Psoas muscle (tissue), 8 donors: ENCODE data around the gene UCK2. TPM values are rescaled to one million over a fixed set of nuclear protein-coding genes. Genes with fewer than 3 reads are reported as not detected.
"Not testable (repeated sequence)": the region's sequence is repeated elsewhere in the genome, so short reads cannot be mapped to it uniquely, and the experiment has no call there.

Experiments used
- ATAC-seq, 4 donors: fragments of 200-7000 bp; cut with Tn5 transposase; one replicate each; pipeline ENCODE4 v1.9.1; 2020; ENCODE audit warnings: moderate library complexity in 3 of 4, mild to moderate bottlenecking in 2 of 4
- DNase-seq, 2 donors: peaks; one replicate each; pipeline ENCODE4 v3.0.0-alpha.2; 2020
- H3K27ac ChIP-seq: fragments of 200-600 bp; one replicate; pipeline ENCODE4 v1.8.0; 2022
- H3K27me3 ChIP-seq, 3 donors: fragments of 200-600 bp in 1 of 3; one replicate each; pipeline versions ENCODE4 v1.6.1 to v1.8.0; 2013 to 2022; ENCODE audit warnings: low read length in 2 of 3, mild to moderate bottlenecking in 2 of 3, moderate library complexity in 1 of 3; ENCODE audit not compliant: insufficient read depth in 3 of 3
- H3K36me3 ChIP-seq, 2 donors: fragments of 200-600 bp in 1 of 2; one replicate each; pipeline versions ENCODE4 v1.6.1 to v1.8.0; 2013 to 2022; ENCODE audit warnings: low read depth in 1 of 2, mild to moderate bottlenecking in 1 of 2, moderate library complexity in 1 of 2; ENCODE audit not compliant: insufficient read depth in 1 of 2
- H3K4me1 ChIP-seq: fragments of 200-600 bp; one replicate; pipeline ENCODE4 v1.8.0; 2022
- H3K4me3 ChIP-seq: fragments of 200-600 bp; one replicate; pipeline ENCODE4 v1.8.0; 2022; ENCODE audit warnings: mild to moderate bottlenecking
- H3K9me3 ChIP-seq: fragments of 200-600 bp; one replicate; pipeline ENCODE4 v1.8.0; 2022
- WGBS, 3 donors: extraction: QIAGEN DNeasy Blood & Tissue Kit; methylation state at CpG; one replicate each; pipeline versions ENCODE4 v1.1.6 to v1.1.7; 2013; 5-methylcytosine and 5-hydroxymethylcytosine counted together
- intact Hi-C, 2 donors: fragments of 100-400 bp; cut with DNase I; formaldehyde crosslinking; loops; one replicate each; pipeline versions ENCODE4 v1.11.0 to v1.14.2; 2022
- polyA plus RNA-seq, 3 donors: library from polyadenylated mRNA; stranded (reverse); fragments of 200-250 nt; gene quantifications; one replicate each; pipeline ENCODE4 v1.2.3, GENCODE V29; 2013
- total RNA-seq, 4 donors: library from RNA; stranded (reverse); fragmentation: NEBNext Ultra II Directional in 2 of 4; extraction: Animal tissue kit (Norgen Biotek cat#: 25700) in 2 of 4; gene quantifications; one replicate each; pipeline versions ENCODE4 v1.2.1 to v1.2.4, GENCODE V29; 2021 to 2023
- TF ChIP-seq, protein P1 (sequence below): fragments of 200-600 bp; IDR thresholded peaks from one replicate; pipeline ENCODE4 v1.8.0; 2022; ENCODE audit warnings: antibody characterized with exemption
- donor health status: healthy with polysubstance abuse.
- donor health status: DM: no; HTN: no; CAD: no; lungs with moderate emphysema.
- donor health status: Bipolar disorder and iron deficiency.
- donor health status: healthy.
- donor health status: DM: yes; HTN: yes; CAD: no.
- donor health status: DM: no; HTN: no; CAD: no.
- donor health status: DM: no; HTN: no; CAD: no.
- donor health status: DM: yes; HTN: yes; CAD: no.

Gene UCK2
- total and polyA plus RNA-seq, 7 donors: 14.6 to 273 (median 25.1) TPM

- ATAC-seq: no peak
- no peak overlapping the region for H3K27ac ChIP-seq
- TF ChIP-seq, protein P1, sequence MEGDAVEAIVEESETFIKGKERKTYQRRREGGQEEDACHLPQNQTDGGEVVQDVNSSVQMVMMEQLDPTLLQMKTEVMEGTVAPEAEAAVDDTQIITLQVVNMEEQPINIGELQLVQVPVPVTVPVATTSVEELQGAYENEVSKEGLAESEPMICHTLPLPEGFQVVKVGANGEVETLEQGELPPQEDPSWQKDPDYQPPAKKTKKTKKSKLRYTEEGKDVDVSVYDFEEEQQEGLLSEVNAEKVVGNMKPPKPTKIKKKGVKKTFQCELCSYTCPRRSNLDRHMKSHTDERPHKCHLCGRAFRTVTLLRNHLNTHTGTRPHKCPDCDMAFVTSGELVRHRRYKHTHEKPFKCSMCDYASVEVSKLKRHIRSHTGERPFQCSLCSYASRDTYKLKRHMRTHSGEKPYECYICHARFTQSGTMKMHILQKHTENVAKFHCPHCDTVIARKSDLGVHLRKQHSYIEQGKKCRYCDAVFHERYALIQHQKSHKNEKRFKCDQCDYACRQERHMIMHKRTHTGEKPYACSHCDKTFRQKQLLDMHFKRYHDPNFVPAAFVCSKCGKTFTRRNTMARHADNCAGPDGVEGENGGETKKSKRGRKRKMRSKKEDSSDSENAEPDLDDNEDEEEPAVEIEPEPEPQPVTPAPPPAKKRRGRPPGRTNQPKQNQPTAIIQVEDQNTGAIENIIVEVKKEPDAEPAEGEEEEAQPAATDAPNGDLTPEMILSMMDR: no peak
These were observed 31.5 kb upstream of the UCK2 start for GRCh38 chr1:165795894-165796293.

GRCh38 chr1:165799387-165799786 lies 28.0 kb upstream of the UCK2 start:
- TF ChIP-seq, protein P1: no peak
- H3K9me3 ChIP-seq: peaks cover 19% of the 10 kb centered on the region
- ATAC-seq: no peak
- H3K27ac ChIP-seq: no peak overlapping the region
- intact Hi-C loops: no loop called here
- H3K27me3 ChIP-seq: no peaks in the 10 kb centered on the region
- H3K4me3 ChIP-seq: no peak overlapping the region
- DNase-seq: no peak
- no peaks in the 10 kb centered on the region for H3K36me3 ChIP-seq
- H3K4me1 ChIP-seq: no peaks in the 10 kb centered on the region

More at GRCh38 chr1:165795894-165796293, 31.5 kb upstream of the UCK2 start:
- H3K9me3 ChIP-seq: peaks cover 15% of the 10 kb centered on the region
- no peaks in the 10 kb centered on the region for H3K36me3 ChIP-seq
- 82 to 88% (median 85%) methylated on average over 2 of the region's 2 CpGs for WGBS, 3 donors
- DNase-seq: no peak
- intact Hi-C loops: no loop called here
- H3K4me3 ChIP-seq: no peak overlapping the region
- no peaks in the 10 kb centered on the region for H3K4me1 ChIP-seq
- H3K27me3 ChIP-seq: no peaks in the 10 kb centered on the region

DNA sequence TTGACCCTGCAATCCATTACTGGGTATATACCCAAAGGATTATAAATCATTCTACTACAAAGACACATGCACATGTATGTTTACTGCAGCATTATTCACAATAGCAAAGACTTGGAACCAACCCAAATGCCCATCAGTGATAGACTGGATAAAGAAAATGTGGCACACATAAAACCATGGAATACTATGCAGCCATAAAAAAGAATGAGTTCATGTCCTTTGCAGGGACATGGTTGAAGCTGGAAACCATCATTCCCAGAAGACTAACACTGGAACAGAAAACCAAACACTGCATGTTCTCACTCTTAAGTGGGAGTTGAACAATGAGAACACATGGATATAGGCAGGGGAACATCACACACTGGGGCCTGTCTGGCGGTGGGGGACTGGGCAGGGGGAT lies 22.9 kb upstream of the UCK2 start:
- H3K4me3 ChIP-seq, ATAC-seq, H3K4me1 ChIP-seq, H3K36me3 ChIP-seq, H3K27me3 ChIP-seq, H3K27ac ChIP-seq, intact Hi-C loops, DNase-seq: not testable (repeated sequence)
- 71 to 74% (median 74%) methylated on average over 1 of the region's 1 CpG for WGBS, 3 donors
- H3K9me3 ChIP-seq: peaks cover 13% of the 10 kb centered on the region

GRCh38 chr1:165807613-165808012 lies 19.8 kb upstream of the UCK2 start:
- TF ChIP-seq, protein P1: no peak
- H3K4me3 ChIP-seq: no peak overlapping the region
- no peaks in the 10 kb centered on the region for H3K27me3 ChIP-seq
- H3K9me3 ChIP-seq: peaks cover 2% of the 10 kb centered on the region
- DNase-seq: no peak
- intact Hi-C loops: no loop called here
- H3K4me1 ChIP-seq: no peaks in the 10 kb centered on the region
- H3K27ac ChIP-seq: no peak overlapping the region
- no peaks in the 10 kb centered on the region for H3K36me3 ChIP-seq
- ATAC-seq: no peak

DNA sequence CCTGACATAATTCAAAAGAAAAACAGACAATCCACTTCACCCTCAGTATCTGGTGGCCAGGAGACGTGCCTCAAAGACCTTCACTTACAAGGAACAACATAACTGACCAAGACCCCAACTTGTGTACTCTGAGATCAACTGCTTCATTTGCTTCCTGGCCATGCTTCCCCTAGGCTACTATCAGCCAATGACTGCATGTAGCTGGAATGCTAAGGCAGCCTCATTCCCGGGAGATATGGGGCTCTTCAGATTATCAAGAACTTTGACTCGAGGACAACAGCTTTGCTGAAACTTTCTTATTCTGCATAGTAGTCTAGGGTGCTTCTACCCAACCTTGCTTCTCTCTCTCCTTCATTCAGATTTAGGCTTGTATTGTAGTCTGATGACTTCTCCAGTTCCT lies 11.7 kb upstream of the UCK2 start:
- intact Hi-C loops: no loop called here
- Histone ChIP-seq H3K27me3 (no peaks in the 10 kb centered on the region), H3K4me3 (no peak overlapping the region), H3K9me3 (no peaks in the 10 kb centered on the region), H3K27ac (no peak overlapping the region), H3K36me3 (no peaks in the 10 kb centered on the region), H3K4me1 (no peaks in the 10 kb centered on the region)
- no peak for ATAC-seq
- no peak for DNase-seq
- 46 to 50% (median 46%) methylated on average over 3 of the region's 3 CpGs for WGBS, 3 donors
- TF ChIP-seq, protein P1: no peak
